Fibroblast of lung (primary cell): Measurements from ENCODE around the gene CFL2. TPM values are rescaled to one million over a fixed set of nuclear protein-coding genes. Genes with fewer than 3 reads are reported as not detected.
A peak's percentile ranks its signal among the peaks of the same experiment; 100 is the strongest.

ENCODE experiments used
- DNase-seq, 2 donors: peaks; one replicate each; pipeline versions ENCODE4 v3.0.0 to v3.0.0-alpha.2; 2010; ENCODE audit warnings: low read depth in 2 of 2
- H2AFZ ChIP-seq: 2 replicates; pipeline ENCODE4 v1.5.1; 2012; ENCODE audit warnings: low read length, control low read depth, inconsistent platforms
- H3K27ac ChIP-seq: 2 replicates; pipeline ENCODE4 v1.5.1; 2011; ENCODE audit warnings: low read length, control low read depth; ENCODE audit not compliant: insufficient read depth
- H3K27me3 ChIP-seq: 2 replicates; pipeline ENCODE4 v1.5.1; 2011; ENCODE audit warnings: mild to moderate bottlenecking, low read length; ENCODE audit not compliant: control insufficient read depth, insufficient read depth
- H3K36me3 ChIP-seq: 2 replicates; pipeline ENCODE4 v1.5.1; 2011; ENCODE audit warnings: low read length; ENCODE audit not compliant: control insufficient read depth, insufficient read depth
- H3K4me1 ChIP-seq: 2 replicates; pipeline ENCODE4 v1.5.1; 2011; ENCODE audit warnings: low read length; ENCODE audit not compliant: control insufficient read depth, insufficient read depth; ENCODE audit errors: extremely low read depth
- H3K4me2 ChIP-seq: 2 replicates; pipeline ENCODE4 v1.5.1; 2011; ENCODE audit warnings: low read length, control low read depth; ENCODE audit not compliant: insufficient read depth; ENCODE audit errors: extremely low read depth
- H3K4me3 ChIP-seq, 4 experiments: fragments of 200-600 bp in 1 of 4; sonication (generic) in 1 of 4; replicated peaks in 1 of 4; 2 replicates each; pipeline ENCODE4 v1.5.1; 2011 to 2016; ENCODE audit warnings: low read length in 4 of 4, low read depth in 3 of 4, mild to moderate bottlenecking in 3 of 4, control low read depth in 2 of 4, inconsistent platforms in 1 of 4, mixed read lengths in 1 of 4; ENCODE audit not compliant: insufficient read depth in 1 of 4; ENCODE audit errors: control extremely low read depth in 1 of 4
- H3K79me2 ChIP-seq: 2 replicates; pipeline ENCODE4 v1.5.1; 2012; ENCODE audit warnings: mild to moderate bottlenecking, low read length, inconsistent platforms; ENCODE audit not compliant: control insufficient read depth, insufficient read depth
- H3K9ac ChIP-seq: 2 replicates; pipeline ENCODE4 v1.5.1; 2011; ENCODE audit warnings: mild to moderate bottlenecking, low read length, control low read depth; ENCODE audit not compliant: insufficient read depth
- H3K9me3 ChIP-seq: 2 replicates; pipeline ENCODE4 v1.5.1; 2012; ENCODE audit warnings: low read depth, low read length; ENCODE audit not compliant: control insufficient read depth, insufficient read depth
- H4K20me1 ChIP-seq: 2 replicates; pipeline ENCODE4 v1.5.1; 2011; ENCODE audit warnings: low read length; ENCODE audit not compliant: control insufficient read depth, insufficient read depth; ENCODE audit errors: extremely low read depth
- CTCF ChIP-seq, 2 donors: IDR thresholded peaks in 1 of 2; conservative IDR thresholded peaks in 1 of 2; 1 replicate in 1 of 2; 2 replicates in 1 of 2; pipeline ENCODE4 v1.5.1; 2011 to 2012; ENCODE audit warnings: low read length in 2 of 2, control low read depth in 1 of 2, inconsistent platforms in 1 of 2, low read depth in 1 of 2, mild to moderate bottlenecking in 1 of 2
- EZH2 ChIP-seq: IDR thresholded peaks from 2 replicates; pipeline ENCODE4 v1.5.1; 2012; ENCODE audit warnings: low read length, control low read depth, mild to moderate bottlenecking; ENCODE audit errors: missing control alignments
- polyA plus RNA-seq, 2 donors: library from polyadenylated mRNA; depleted of rRNA in 1 of 2; stranded (reverse) in 1 of 2; unstranded in 1 of 2; fragments of >200 nt; gene quantifications; 2 replicates each; pipeline ENCODE4 v1.2.1, GENCODE V29; 2011 to 2012; ENCODE audit warnings: missing spikeins in 1 of 2
- total RNA-seq: library from RNA; depleted of rRNA; stranded (reverse); fragments of >200 nt; gene quantifications from 2 replicates; pipeline ENCODE4 v1.2.1, GENCODE V29; 2014

Gene CFL2
- total and polyA plus RNA-seq, 2 donors (not counting 1 experiment from before 2014, with no cell fraction given) = 147 to 362 TPM

- H4K20me1 ChIP-seq = no peaks in the 10 kb centered on the region
- no peaks in the 10 kb centered on the region for H3K36me3 ChIP-seq
- no peaks in the 10 kb centered on the region for H3K9me3 ChIP-seq
- no peak for TF ChIP-seq EZH2
- no peak for TF ChIP-seq CTCF (conservative IDR thresholded peaks at IDR 0.05 in 1 of 2, IDR thresholded peaks at IDR 0.05 in 1 of 2; ENCODE audit: low read depth in 1 of 2, low read length in 2 of 2)
- no peaks in the 10 kb centered on the region for H3K4me1 ChIP-seq
- no peak overlapping the region for H3K9ac ChIP-seq
- no peaks in the 10 kb centered on the region for H3K79me2 ChIP-seq
- H3K27me3 ChIP-seq = no peaks in the 10 kb centered on the region
- no peak overlapping the region for H3K27ac ChIP-seq
- H3K4me2 ChIP-seq = no peak overlapping the region
- no peak overlapping the region for H2AFZ ChIP-seq
- no peak overlapping the region for H3K4me3 ChIP-seq
- no peak for DNase-seq
Measured at GRCh38 chr14:34678735-34679134, 35.7 kb downstream of the CFL2 start.

GRCh38 chr14:34678306-34678705 is 36.1 kb downstream of the CFL2 start:
- Histone ChIP-seq H3K4me2 (no peak overlapping the region), H3K4me1 (no peaks in the 10 kb centered on the region), H4K20me1 (no peaks in the 10 kb centered on the region), H3K27me3 (no peaks in the 10 kb centered on the region), H3K36me3 (no peaks in the 10 kb centered on the region), H3K79me2 (no peaks in the 10 kb centered on the region), H3K9ac (no peak overlapping the region), H3K4me3 (no peak overlapping the region), H3K9me3 (no peaks in the 10 kb centered on the region), H2AFZ (no peak overlapping the region), H3K27ac (no peak overlapping the region)
- peak in 1 of 2 donors; percentile 77 for DNase-seq
- TF ChIP-seq CTCF (conservative IDR thresholded peaks at IDR 0.05 in 1 of 2, IDR thresholded peaks at IDR 0.05 in 1 of 2; ENCODE audit: low read depth in 1 of 2, low read length in 2 of 2) = no peak
- TF ChIP-seq EZH2 = no peak

- no peak overlapping the region for H3K27ac ChIP-seq
- no peaks in the 10 kb centered on the region for H3K79me2 ChIP-seq
- no peaks in the 10 kb centered on the region for H3K27me3 ChIP-seq
- H3K36me3 ChIP-seq = no peaks in the 10 kb centered on the region
- H3K9me3 ChIP-seq = no peaks in the 10 kb centered on the region
- H3K4me1 ChIP-seq = no peaks in the 10 kb centered on the region
- no peak overlapping the region for H3K4me3 ChIP-seq
- H4K20me1 ChIP-seq = no peaks in the 10 kb centered on the region
- no peak overlapping the region for H3K9ac ChIP-seq
- H2AFZ ChIP-seq = no peak overlapping the region
- no peak for TF ChIP-seq EZH2
- TF ChIP-seq CTCF (conservative IDR thresholded peaks at IDR 0.05 in 1 of 2, IDR thresholded peaks at IDR 0.05 in 1 of 2; ENCODE audit: low read depth in 1 of 2, low read length in 2 of 2) = no peak
- H3K4me2 ChIP-seq = no peak overlapping the region
- no peak for DNase-seq
Measured at GRCh38 chr14:34676516-34677211, 37.7 kb downstream of the CFL2 start.
